Measurements from ENCODE around the gene RELB.

Gene RELB

GRCh38 chr19:45071969-45072790, 70.9 kb downstream of the RELB start:
- TF ChIP-seq EZH2phosphoT487 (IDR thresholded peaks at IDR 0.05; ENCODE audit: low read length) = no peak
- no peak for TF ChIP-seq EZH2 (optimal IDR thresholded peaks at IDR 0.05; ENCODE audit: low read depth, low read length)
- no peak for TF ChIP-seq CTCF (IDR thresholded peaks at IDR 0.05; ENCODE audit: low read length)
- H4K20me1 ChIP-seq (ENCODE audit: insufficient read depth, low read length) = peaks cover 18% of the 10 kb centered on the region; the same call in 1 of the 2 replicates
- no peaks in the 10 kb centered on the region for H3K9me2 ChIP-seq (replicated peaks; ENCODE audit: insufficient read depth, low read length)
- DNase-seq = no peak
- no peak overlapping the region for H3K9ac ChIP-seq (ENCODE audit: low read length)
- peaks cover 10% of the 10 kb centered on the region for H3K36me3 ChIP-seq (replicated peaks; ENCODE audit: insufficient read depth, low read length)
- no peak overlapping the region for H3K4me2 ChIP-seq (ENCODE audit: low read depth, low read length)
- H3F3A ChIP-seq (ENCODE audit: insufficient read depth, low read length) = peaks cover 36% of the 10 kb centered on the region
- H2AFZ ChIP-seq (ENCODE audit: low read length) = no peak overlapping the region
- peaks cover 13% of the 10 kb centered on the region for H3K4me1 ChIP-seq (ENCODE audit: low read length)
- H3K79me2 ChIP-seq (ENCODE audit: low read length) = peaks cover 53% of the 10 kb centered on the region
- no peaks in the 10 kb centered on the region for H3K27me3 ChIP-seq (replicated peaks; ENCODE audit: insufficient read depth, low read length)
- no peaks in the 10 kb centered on the region for H3K9me3 ChIP-seq (replicated peaks; ENCODE audit: insufficient read depth, low read length)
- no peak overlapping the region for H3K27ac ChIP-seq (ENCODE audit: low read length)
- H3K4me3 ChIP-seq (ENCODE audit: low read length) = no peak overlapping the region

GRCh38 chr19:45074744-45075300, 73.6 kb downstream of the RELB start:
- peak overlapping the region; percentile 57; the same call in 1 of the 2 replicates for H3K27ac ChIP-seq (ENCODE audit: low read length)
- no peaks in the 10 kb centered on the region for H3K27me3 ChIP-seq (replicated peaks; ENCODE audit: insufficient read depth, low read length)
- H3K79me2 ChIP-seq (ENCODE audit: low read length) = peaks cover 61% of the 10 kb centered on the region
- no peak for TF ChIP-seq EZH2phosphoT487 (IDR thresholded peaks at IDR 0.05; ENCODE audit: low read length)
- TF ChIP-seq EZH2 (optimal IDR thresholded peaks at IDR 0.05; ENCODE audit: low read depth, low read length) = no peak
- no peak for TF ChIP-seq CTCF (IDR thresholded peaks at IDR 0.05; ENCODE audit: low read length)
- peaks cover 18% of the 10 kb centered on the region for H3K4me1 ChIP-seq (ENCODE audit: low read length)
- H3K36me3 ChIP-seq (replicated peaks; ENCODE audit: insufficient read depth, low read length) = peaks cover 10% of the 10 kb centered on the region
- H3K4me2 ChIP-seq (ENCODE audit: low read depth, low read length) = peak overlapping the region; percentile 93
- no peak for DNase-seq
- H3K4me3 ChIP-seq (ENCODE audit: low read length) = peak overlapping the region; percentile 75
- peaks cover 38% of the 10 kb centered on the region for H3F3A ChIP-seq (ENCODE audit: insufficient read depth, low read length)
- peaks cover 18% of the 10 kb centered on the region; the same call in 1 of the 2 replicates for H4K20me1 ChIP-seq (ENCODE audit: insufficient read depth, low read length)
- H3K9me3 ChIP-seq (replicated peaks; ENCODE audit: insufficient read depth, low read length) = no peaks in the 10 kb centered on the region
- H2AFZ ChIP-seq (ENCODE audit: low read length) = no peak overlapping the region
- H3K9me2 ChIP-seq (replicated peaks; ENCODE audit: insufficient read depth, low read length) = no peaks in the 10 kb centered on the region
- H3K9ac ChIP-seq (ENCODE audit: low read length) = peak overlapping the region; percentile 64

GRCh38 chr19:45075301-45076028, 74.2 kb downstream of the RELB start:
- peak; percentile 94 for DNase-seq
- peak overlapping the region; percentile 91 for H3K4me3 ChIP-seq (ENCODE audit: low read length)
- TF ChIP-seq EZH2phosphoT487 (IDR thresholded peaks at IDR 0.05; ENCODE audit: low read length) (no peak), EZH2 (optimal IDR thresholded peaks at IDR 0.05; ENCODE audit: low read depth, low read length) (no peak), CTCF (IDR thresholded peaks at IDR 0.05; ENCODE audit: low read length) (no peak)
- H3K4me2 ChIP-seq (ENCODE audit: low read depth, low read length) = peak overlapping the region; percentile 93
- no peaks in the 10 kb centered on the region for H3K9me2 ChIP-seq (replicated peaks; ENCODE audit: insufficient read depth, low read length)
- peaks cover 18% of the 10 kb centered on the region for H3K4me1 ChIP-seq (ENCODE audit: low read length)
- peak overlapping the region; percentile 30; the same call in 1 of the 2 replicates for H2AFZ ChIP-seq (ENCODE audit: low read length)
- H3K79me2 ChIP-seq (ENCODE audit: low read length) = peaks cover 67% of the 10 kb centered on the region
- H3K27me3 ChIP-seq (replicated peaks; ENCODE audit: insufficient read depth, low read length) = no peaks in the 10 kb centered on the region
- H3K36me3 ChIP-seq (replicated peaks; ENCODE audit: insufficient read depth, low read length) = peaks cover 10% of the 10 kb centered on the region
- H3K27ac ChIP-seq (ENCODE audit: low read length) = peak overlapping the region; percentile 76
- peaks cover 16% of the 10 kb centered on the region; the same call in 1 of the 2 replicates for H4K20me1 ChIP-seq (ENCODE audit: insufficient read depth, low read length)
- H3K9ac ChIP-seq (ENCODE audit: low read length) = peak overlapping the region; percentile 94
- peaks cover 35% of the 10 kb centered on the region for H3F3A ChIP-seq (ENCODE audit: insufficient read depth, low read length)
- no peaks in the 10 kb centered on the region for H3K9me3 ChIP-seq (replicated peaks; ENCODE audit: insufficient read depth, low read length)
